T-helper 2 cell (primary cell): ENCODE results near the gene SLC24A3.

Experiments used
- DNase-seq, 5 experiments: peaks; one replicate each; pipeline versions ENCODE4 v3.0.0 to v3.0.0-alpha.2; 2012 to 2022

Gene SLC24A3

DNA sequence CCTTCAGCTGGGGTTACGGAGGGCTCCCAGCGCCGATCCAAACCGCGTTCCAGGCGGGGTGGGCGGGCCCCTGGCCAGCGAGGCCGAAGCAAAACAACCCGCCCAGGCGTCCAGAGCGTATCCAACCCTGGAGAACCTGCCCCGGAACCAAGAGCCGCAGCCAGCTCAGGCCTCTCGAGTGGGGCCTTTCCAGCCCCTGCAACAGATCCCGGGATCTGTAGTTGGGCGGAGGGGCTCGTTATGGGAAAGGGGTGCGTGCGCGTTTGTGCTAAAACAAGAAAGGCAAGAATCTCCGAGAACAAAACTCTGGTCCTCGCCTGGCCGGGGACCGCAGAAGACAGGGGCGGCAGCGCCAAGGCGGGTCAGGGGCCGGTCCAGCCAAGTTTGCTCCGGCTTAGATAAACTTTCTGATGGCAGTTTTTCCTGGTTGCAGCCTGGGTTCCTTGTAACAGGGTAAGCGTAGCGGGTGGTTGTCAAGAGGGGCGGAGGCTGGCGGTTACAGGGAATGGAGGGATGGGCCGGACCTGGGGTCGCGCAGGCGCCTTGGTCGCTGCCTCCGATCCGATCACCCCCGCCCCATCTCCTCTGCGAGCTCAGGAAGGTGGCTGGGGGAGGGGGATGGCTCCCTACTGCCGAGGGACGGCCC is 545.2 kb downstream of the SLC24A3 start:
- peak in 1 of 5 experiments; percentile 4 for DNase-seq

DNA sequence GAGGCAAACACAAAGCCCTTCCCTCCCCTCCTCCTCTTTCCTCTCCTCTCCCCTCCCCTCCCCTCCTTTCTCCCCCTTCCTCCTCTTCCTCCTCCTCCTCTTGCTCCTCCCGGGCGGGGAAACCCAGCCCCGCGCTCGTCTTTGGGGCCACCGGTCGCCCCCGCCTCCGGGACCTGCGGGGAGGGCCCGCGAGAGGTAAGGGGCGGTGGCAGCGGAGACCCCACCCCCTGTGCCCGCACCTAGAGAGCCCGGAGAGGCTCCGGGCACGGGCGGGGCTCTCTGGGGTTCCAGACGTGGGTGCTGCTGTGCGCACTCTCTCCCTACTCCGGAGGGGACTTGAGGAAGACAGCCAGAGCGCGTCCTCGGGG is 545.7 kb downstream of the SLC24A3 start, which contains the start of gene RIN2:
TSS of gene RIN2 (plus strand) at position 126 of the 368 bp plus-strand sequence. CDS start 131,344 bp downstream, outside the sequence.
- no peak for DNase-seq

DNA sequence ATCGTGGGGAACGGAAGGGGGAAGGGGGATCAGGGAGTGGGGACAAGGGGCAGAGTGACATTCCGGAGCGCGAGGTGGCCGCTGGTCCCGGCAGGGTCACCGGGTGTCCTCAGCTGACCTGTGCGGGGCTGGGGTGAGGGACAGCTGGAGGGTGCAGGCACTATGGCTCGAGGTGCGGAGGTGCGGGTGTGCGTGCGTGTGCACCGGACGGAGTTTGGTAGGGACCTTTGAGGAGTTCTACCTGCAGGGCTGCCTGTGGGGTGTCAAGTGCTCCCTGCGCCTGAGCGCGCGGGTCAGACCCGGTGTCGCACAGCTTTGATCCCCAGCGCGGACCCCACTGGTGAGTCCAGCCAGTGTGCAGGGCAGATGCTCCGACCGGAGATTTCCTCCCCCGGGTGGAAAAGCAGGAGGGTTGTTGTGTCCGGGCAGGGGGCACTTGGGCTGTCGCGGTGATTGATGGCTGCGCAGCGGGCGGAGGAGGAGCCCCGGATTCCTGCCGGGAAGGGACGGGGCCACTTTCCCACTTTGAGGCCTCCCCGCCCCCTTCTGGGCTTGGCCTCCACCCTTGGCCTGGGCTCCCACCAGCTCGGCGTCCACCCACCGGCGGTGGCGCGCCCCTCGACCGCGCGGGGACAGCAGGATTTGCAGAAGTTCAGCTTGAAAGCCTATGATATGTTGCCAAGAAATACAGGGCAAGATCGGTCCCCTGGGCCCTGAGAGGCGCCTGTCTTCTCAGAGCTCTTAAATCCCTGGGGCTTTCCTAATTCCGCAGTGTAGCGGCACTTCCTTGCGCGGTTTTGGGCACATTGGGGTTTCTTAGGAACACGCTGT is 546.3 kb downstream of the SLC24A3 start:
- DNase-seq: no peak

DNA sequence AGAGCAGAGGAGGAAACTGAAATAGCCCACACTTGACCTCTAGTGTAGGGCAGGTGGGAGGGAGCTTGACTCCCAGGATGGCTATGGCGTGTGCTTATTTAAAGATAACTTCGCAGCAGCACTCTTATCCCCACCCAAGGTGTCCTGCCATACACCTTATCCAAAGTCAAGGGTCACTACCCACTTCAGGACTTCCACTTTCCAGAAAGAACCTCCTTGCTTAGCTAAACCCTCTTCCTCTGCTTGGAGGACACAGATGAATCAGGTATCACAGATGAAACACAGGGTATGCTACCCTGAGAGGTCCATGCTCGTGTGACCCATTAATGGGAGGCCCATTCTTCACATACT is 547.9 kb downstream of the SLC24A3 start:
- DNase-seq: no peak

DNA sequence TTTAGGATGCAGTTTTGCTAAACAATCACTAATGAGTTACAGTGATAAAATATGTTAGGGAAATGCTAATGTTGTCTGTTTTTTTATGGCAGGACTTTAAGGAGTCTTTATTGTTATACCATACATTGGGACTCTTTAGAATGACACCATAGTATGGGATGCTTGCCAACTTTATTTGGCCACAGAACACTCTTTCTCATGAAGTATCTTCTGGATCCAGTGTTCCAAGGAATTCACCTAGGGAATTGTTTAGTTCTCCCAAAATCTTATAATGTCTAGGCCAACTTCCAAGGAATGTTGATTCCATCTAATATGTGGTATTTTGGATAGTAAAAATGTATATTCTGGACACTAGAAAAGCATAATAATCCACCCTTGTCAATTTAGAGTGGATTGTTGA is 548.9 kb downstream of the SLC24A3 start:
- DNase-seq: no peak

DNA sequence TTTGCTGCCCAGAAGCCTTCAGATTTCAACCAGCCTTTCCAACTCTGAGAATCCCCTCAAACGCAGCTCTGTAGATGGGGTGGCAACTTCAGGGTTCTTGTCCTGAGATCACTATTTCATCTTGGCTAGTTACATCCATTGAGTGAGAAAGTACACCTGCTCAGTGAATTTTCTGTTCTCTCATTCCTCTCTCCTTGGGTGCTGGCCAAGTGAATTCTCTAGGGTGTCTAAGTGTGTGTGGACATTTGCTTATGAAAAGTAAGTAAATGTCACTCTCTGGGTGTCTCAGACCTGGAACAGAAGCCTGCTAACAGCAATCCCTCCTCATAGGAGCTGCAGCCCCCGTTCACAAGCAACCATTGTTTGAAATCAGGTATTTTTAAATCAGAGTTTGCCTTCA is 549.4 kb downstream of the SLC24A3 start:
- DNase-seq: no peak

DNA sequence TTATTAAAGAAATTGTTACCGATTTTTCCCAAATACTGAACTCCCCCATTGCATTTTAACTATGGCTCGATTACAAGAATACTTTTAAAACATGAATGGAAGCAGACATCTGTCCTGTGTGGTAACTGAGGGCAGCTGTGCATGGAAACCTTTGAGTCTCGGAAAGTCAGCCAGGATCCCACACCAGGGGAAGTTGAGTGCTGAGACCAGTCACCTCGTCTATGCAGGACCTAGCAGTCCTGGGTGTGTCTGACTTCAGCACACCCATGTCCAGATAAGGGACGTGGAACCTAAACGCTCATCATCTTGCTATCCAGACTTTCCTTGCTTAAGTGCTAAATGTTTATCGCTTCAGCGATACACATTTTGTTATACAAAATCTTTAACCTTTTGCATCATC is 551.8 kb downstream of the SLC24A3 start:
- no peak for DNase-seq

DNA sequence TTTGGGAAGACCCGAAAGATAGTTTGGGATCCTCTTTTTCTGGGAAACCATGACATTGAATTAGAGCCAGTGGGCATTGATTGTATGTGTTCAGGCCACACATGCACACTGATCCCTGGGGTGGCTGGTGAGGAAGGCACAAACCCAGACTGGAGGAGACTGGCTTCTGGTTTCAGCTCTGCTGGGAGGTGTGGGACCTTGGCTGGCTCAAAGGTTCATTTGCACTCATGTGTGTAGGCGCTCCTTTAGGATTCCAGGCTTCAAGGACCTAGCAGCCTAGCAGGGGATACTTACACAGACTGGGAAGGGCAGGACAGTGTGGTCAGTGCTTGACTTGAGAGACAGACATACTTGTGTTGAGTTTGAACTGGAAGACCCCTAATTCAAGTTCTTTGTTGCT is 552.8 kb downstream of the SLC24A3 start:
- DNase-seq: no peak

DNA sequence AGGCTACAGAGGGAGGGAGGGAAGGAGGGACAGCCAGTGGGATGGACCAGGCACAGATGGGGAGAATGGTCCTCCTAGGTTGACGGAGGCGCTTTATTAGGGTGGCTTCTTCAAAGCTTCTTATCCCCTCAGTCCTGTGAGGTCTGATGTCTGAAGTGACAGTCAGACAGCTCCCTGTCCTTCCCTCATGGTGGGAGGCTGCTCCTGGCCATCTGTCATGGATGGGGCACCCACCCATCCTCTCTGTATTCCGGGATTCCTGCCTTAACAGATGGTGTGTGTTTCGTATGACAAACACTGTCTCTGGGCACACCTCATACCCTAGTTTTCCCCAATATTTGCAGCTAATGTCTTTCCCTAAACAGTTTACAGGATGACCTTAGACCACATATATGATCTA is 553.5 kb downstream of the SLC24A3 start:
- no peak for DNase-seq

DNA sequence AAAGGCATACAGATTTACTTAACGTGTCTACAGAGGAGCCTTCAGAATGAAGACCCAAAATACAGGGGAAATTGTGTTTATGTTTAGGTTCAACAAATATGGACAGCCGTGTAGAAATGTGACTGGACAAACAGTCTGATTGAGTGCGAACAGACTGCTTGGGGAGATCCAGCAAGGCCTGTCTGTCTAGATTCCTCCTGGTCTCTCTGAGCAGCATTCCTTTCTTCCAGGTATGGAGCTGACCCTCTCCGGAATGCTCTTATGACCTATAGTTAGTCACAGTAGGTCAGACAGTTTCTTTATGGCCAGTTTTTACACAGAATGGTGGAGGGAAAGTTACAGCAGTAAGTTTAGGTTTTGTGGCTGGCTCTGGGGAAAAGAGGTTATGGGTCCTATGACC is 554.6 kb downstream of the SLC24A3 start:
- no peak for DNase-seq

DNA sequence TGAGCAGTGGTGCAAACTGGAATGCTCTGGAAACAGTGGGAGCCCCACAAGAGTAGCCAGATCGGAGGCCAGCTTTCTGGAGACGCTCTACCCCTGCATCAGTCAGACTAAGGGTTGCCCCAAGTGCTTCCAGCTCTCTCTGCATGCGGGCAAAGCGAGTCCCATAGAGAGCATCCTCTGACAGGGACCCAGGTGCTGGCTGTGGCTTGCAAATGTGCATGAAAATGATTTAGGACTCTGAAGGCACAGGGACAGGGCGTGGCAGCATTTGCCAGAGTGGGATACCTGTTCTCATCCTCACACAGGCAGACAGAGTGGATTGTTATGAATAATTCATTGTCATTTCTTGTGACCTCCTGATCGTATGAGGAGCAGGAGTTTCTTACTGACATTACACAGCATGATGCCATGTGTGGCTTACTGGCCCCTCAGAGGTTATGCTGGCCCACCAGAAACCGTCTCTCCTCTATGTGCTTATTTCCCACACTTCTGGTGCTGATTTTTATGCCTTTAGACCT is 555.9 kb downstream of the SLC24A3 start:
- DNase-seq: no peak

DNA sequence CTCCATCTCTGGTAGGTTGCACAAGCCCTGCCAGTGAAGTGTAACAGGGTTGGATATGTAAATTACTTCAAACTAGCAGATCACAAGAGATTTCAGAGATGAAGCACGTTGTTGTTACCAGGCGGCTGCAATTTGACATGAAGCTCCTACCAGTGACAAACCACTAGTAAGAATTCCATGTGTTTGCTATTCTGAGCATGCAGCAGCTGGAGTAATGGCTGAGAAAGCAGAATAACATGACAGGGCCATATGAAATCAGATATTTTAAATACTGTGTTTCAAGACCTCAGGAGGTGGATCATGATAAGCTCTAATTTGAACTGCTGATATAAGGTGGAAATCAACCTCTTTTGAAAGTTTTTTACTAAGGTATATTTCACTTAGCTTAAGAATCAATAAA is 557.1 kb downstream of the SLC24A3 start:
- DNase-seq: no peak

DNA sequence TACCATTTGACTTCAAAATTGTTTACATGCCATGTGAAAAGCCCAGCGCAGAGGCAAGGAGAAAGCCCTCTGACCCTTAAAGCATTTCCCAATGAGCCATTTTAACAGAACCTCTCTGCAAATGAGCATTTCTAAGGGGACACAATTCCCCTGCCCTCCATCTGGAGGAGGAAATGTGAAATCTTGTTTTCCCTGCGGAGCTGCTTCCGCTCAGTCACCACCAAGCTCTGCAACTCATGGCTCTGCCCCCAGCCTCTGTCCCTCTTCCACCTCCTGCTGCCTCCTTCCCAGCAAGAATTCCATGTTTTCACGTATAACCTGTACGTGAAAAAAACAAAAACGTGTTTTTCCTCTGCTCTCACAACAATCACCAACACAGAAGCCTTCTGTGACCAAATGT is 557.9 kb downstream of the SLC24A3 start:
- no peak for DNase-seq

DNA sequence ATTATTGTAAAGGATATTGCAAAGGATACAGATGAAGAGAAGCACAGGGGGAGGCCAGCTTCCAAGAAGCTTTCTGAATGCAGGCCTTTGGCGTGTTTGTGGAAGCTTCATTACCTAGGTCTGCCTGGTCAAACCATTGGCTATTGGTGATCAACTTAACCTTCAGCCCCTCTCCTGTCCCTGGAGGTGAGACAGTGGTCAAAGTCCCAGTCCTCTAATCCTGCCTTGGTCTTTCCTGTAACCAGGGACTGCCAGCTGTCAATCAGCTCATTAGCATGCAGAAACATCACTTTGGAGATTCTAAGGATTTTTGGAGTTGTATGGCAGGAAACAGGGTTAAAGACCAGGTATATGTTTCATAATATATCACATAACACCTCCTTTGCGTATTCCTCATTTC is 558.6 kb downstream of the SLC24A3 start:
- DNase-seq: no peak
